ENCODE data around the gene FOXA1.

GRCh38 chr14:37615582-37616289, 20.7 kb upstream of the FOXA1 start:
- TF ChIP-seq POLR2A (IDR thresholded peaks at IDR 0.05), result no peak
- no peak for TF ChIP-seq CTCF (IDR thresholded peaks at IDR 0.05)
- TF ChIP-seq POLR2AphosphoS5 (IDR thresholded peaks at IDR 0.05), result no peak
